Left lung (tissue), 10 donors: ENCODE results near the gene RINT1. TPM values are rescaled to one million over a fixed set of nuclear protein-coding genes. Genes with fewer than 3 reads are reported as not detected.
A peak's percentile ranks its signal among the peaks of the same experiment; 100 is the strongest.

Source experiments
- ATAC-seq: fragments of 200-7000 bp; cut with Tn5 transposase; one replicate; pipeline ENCODE4 v1.9.1; 2020; ENCODE audit warnings: moderate library complexity
- DNase-seq, 4 donors: peaks; one replicate each; pipeline ENCODE4 v3.0.0-alpha.2; 2013 to 2020
- H3K27ac ChIP-seq, 2 donors: fragments of 200-600 bp; sonication (generic) in 1 of 2; one replicate each; pipeline versions ENCODE4 v1.5.0 to v1.8.0; 2020 to 2021
- H3K27me3 ChIP-seq, 2 donors: fragments of 200-600 bp; sonication (generic) in 1 of 2; one replicate each; pipeline versions ENCODE4 v1.5.0 to v1.8.0; 2020 to 2021
- H3K36me3 ChIP-seq, 2 donors: fragments of 200-600 bp; sonication (generic) in 1 of 2; one replicate each; pipeline versions ENCODE4 v1.5.0 to v1.8.0; 2020 to 2021
- H3K4me1 ChIP-seq, 2 donors: fragments of 200-600 bp; one replicate each; pipeline ENCODE4 v1.8.0; 2021
- H3K4me3 ChIP-seq, 2 donors: fragments of 200-600 bp; sonication (generic) in 1 of 2; one replicate each; pipeline versions ENCODE4 v1.5.0 to v1.8.0; 2020 to 2021; ENCODE audit warnings: mild to moderate bottlenecking in 1 of 2
- H3K9me3 ChIP-seq, 2 donors: fragments of 200-600 bp; sonication (generic) in 1 of 2; one replicate each; pipeline versions ENCODE4 v1.5.0 to v1.8.0; 2020 to 2021
- CTCF ChIP-seq, 2 donors: fragments of 200-600 bp; sonication (generic) in 1 of 2; IDR thresholded peaks; one replicate each; pipeline versions ENCODE4 v1.5.0 to v1.8.0; 2021; ENCODE audit warnings: antibody characterized with exemption in 2 of 2
- intact Hi-C, 2 donors: fragments of 100-400 bp; cut with DNase I; formaldehyde crosslinking; loops; one replicate each; pipeline versions ENCODE4 v1.11.2 to v1.14.2; 2022
- polyA plus RNA-seq, 6 donors: library from polyadenylated mRNA; unstranded; fragments of 120-200 nt; gene quantifications; one replicate each; pipeline ENCODE4 v1.2.1, GENCODE V29; 2013; ENCODE audit not compliant: insufficient read length in 6 of 6
- total RNA-seq, 2 donors: library from RNA; stranded (reverse); fragmentation: NEBNext Ultra II Directional; extraction: Animal tissue kit (Norgen Biotek cat#: 25700); gene quantifications; one replicate each; pipeline ENCODE4 v1.2.1, GENCODE V29; 2021
- donor health status: DM: no; HTN: yes; CAD: no.
- donor health status: DM: no; HTN: no; CAD: no.

The RINT1 gene
- total and polyA plus RNA-seq, 8 donors, result 15.0 to 36.2 (median 30.6) TPM

GRCh38 chr7:105613611-105614330 lies 81.8 kb downstream of the RINT1 start:
- DNase-seq (no peak), ATAC-seq (peak; percentile 35)
- H3K4me3 ChIP-seq, result no peak overlapping the region
- H3K36me3 ChIP-seq, result peaks cover 0 to 67% of the 10 kb centered on the region in 2 donors
- H3K4me1 ChIP-seq, result no peaks in the 10 kb centered on the region
- TF ChIP-seq CTCF (IDR thresholded peaks at IDR 0.05), result no peak
- no peaks in the 10 kb centered on the region for H3K9me3 ChIP-seq
- intact Hi-C loops, result no loop called here
- no peaks in the 10 kb centered on the region for H3K27me3 ChIP-seq
- H3K27ac ChIP-seq, result no peak overlapping the region

GRCh38 chr7:105614341-105614840 lies 82.4 kb downstream of the RINT1 start:
- ATAC-seq (no peak), DNase-seq (no peak)
- no peaks in the 10 kb centered on the region for H3K9me3 ChIP-seq
- TF ChIP-seq CTCF (IDR thresholded peaks at IDR 0.05), result no peak
- no peaks in the 10 kb centered on the region for H3K27me3 ChIP-seq
- H3K4me1 ChIP-seq, result no peaks in the 10 kb centered on the region
- no peak overlapping the region for H3K27ac ChIP-seq
- intact Hi-C loops, result no loop called here
- H3K4me3 ChIP-seq, result no peak overlapping the region
- peaks cover 0 to 70% of the 10 kb centered on the region in 2 donors for H3K36me3 ChIP-seq

Other genes with a start within 250 kb of the RINT1 start
- gene SRPK2, start 143.3 kb upstream of the RINT1 start, total RNA-seq, result 10 to 100 TPM; 42.9 to 46.8 TPM
- 10 to 100 TPM; 51.8 to 63.4 (median 52.7) TPM for gene SRPK2, start 143.3 kb upstream of the RINT1 start, polyA plus RNA-seq
- gene PUS7, start 9.9 kb upstream of the RINT1 start, total RNA-seq, result 10 to 100 TPM; 10.3 to 16.6 TPM
- gene PUS7, start 9.9 kb upstream of the RINT1 start, polyA plus RNA-seq, result 10 to 100 TPM; 27.6 to 34.1 (median 29.5) TPM
- 1 to 10 TPM; 2.4 to 5.0 TPM for gene EFCAB10, start 49.3 kb downstream of the RINT1 start, total RNA-seq
- 1 to 10 TPM; 2.3 to 8.4 (median 6.0) TPM for gene EFCAB10, start 49.3 kb downstream of the RINT1 start, polyA plus RNA-seq